Activated naive CD4-positive, alpha-beta T cell treated with anti-CD3 and anti-CD28 coated beads for 36 hours (primary cell): Measurements from ENCODE around the gene LYPD6. TPM values are rescaled to one million over a fixed set of nuclear protein-coding genes. Genes with fewer than 3 reads are reported as not detected.
"Not testable (repeated sequence)": the region's sequence is repeated elsewhere in the genome, so short reads cannot be mapped to it uniquely, and the experiment has no call there.

Source experiments
- CTCF ChIA-PET: fragments of 350-600 bp; sonication (Branson Sonifier 250); formaldehyde crosslinking; loops from one replicate; lab custom pipeline; 2021; ENCODE audit warnings: antibody characterized with exemption; lab: Charles Lee
- DNase-seq: peaks from one replicate; pipeline ENCODE4 v3.0.0-alpha.2; 2020
- H3K27ac Mint-ChIP-seq: one replicate; pipeline ENCODE4 v1.8.0; 2021; ENCODE audit warnings: mild to moderate bottlenecking, mixed read lengths
- H3K27me3 Mint-ChIP-seq: one replicate; pipeline ENCODE4 v1.8.0; 2021; ENCODE audit warnings: low read depth, mixed read lengths
- H3K36me3 Mint-ChIP-seq: one replicate; pipeline ENCODE4 v1.8.0; 2021; ENCODE audit warnings: low read depth, mixed read lengths
- H3K4me1 Mint-ChIP-seq: one replicate; pipeline ENCODE4 v1.8.0; 2021; ENCODE audit warnings: low read depth, mixed read lengths
- H3K4me3 Mint-ChIP-seq: one replicate; pipeline ENCODE4 v1.8.0; 2021; ENCODE audit warnings: mild to moderate bottlenecking, moderate library complexity, mixed read lengths
- H3K9me3 Mint-ChIP-seq: one replicate; pipeline ENCODE4 v1.8.0; 2021; ENCODE audit warnings: mixed read lengths
- intact Hi-C: fragments of 100-400 bp; cut with micrococcal nuclease; formaldehyde crosslinking; loops from one replicate; pipeline ENCODE4 v1.15.1; 2023
- total RNA-seq, 2 experiments: library from RNA; stranded (reverse); gene quantifications; one replicate each; pipeline ENCODE4 v1.2.3, GENCODE V29; 2021

The LYPD6 gene
- total RNA-seq, 2 experiments from 2014 or later = not detected

- CTCF ChIA-PET = no interaction called here
- no peak overlapping the region for H3K27ac Mint-ChIP-seq
- no peak for DNase-seq
- no peaks in the 10 kb centered on the region for H3K9me3 Mint-ChIP-seq
- no peak overlapping the region for H3K4me3 Mint-ChIP-seq
- H3K4me1 Mint-ChIP-seq = no peaks in the 10 kb centered on the region
- peaks cover 8% of the 10 kb centered on the region for H3K27me3 Mint-ChIP-seq
- no peaks in the 10 kb centered on the region for H3K36me3 Mint-ChIP-seq
- intact Hi-C loops = no loop called here
These were observed 142.0 kb downstream of the LYPD6 start for GRCh38 chr2:149472413-149472812.

GRCh38 chr2:149473068-149473467, 142.7 kb downstream of the LYPD6 start:
- Mint-ChIP-seq H3K4me3 (no peak overlapping the region), H3K36me3 (no peaks in the 10 kb centered on the region), H3K27me3 (peaks cover 8% of the 10 kb centered on the region), H3K9me3 (no peaks in the 10 kb centered on the region), H3K4me1 (no peaks in the 10 kb centered on the region), H3K27ac (no peak overlapping the region)
- CTCF ChIA-PET = no interaction called here
- intact Hi-C loops = no loop called here
- DNase-seq = no peak

- H3K9me3 Mint-ChIP-seq = no peaks in the 10 kb centered on the region
- CTCF ChIA-PET = no interaction called here
- H3K4me1 Mint-ChIP-seq = no peaks in the 10 kb centered on the region
- peaks cover 8% of the 10 kb centered on the region for H3K27me3 Mint-ChIP-seq
- intact Hi-C loops = no loop called here
- H3K4me3 Mint-ChIP-seq = no peak overlapping the region
- DNase-seq = no peak
- no peaks in the 10 kb centered on the region for H3K36me3 Mint-ChIP-seq
- no peak overlapping the region for H3K27ac Mint-ChIP-seq
These were observed 143.1 kb downstream of the LYPD6 start for GRCh38 chr2:149473521-149473920.

DNA sequence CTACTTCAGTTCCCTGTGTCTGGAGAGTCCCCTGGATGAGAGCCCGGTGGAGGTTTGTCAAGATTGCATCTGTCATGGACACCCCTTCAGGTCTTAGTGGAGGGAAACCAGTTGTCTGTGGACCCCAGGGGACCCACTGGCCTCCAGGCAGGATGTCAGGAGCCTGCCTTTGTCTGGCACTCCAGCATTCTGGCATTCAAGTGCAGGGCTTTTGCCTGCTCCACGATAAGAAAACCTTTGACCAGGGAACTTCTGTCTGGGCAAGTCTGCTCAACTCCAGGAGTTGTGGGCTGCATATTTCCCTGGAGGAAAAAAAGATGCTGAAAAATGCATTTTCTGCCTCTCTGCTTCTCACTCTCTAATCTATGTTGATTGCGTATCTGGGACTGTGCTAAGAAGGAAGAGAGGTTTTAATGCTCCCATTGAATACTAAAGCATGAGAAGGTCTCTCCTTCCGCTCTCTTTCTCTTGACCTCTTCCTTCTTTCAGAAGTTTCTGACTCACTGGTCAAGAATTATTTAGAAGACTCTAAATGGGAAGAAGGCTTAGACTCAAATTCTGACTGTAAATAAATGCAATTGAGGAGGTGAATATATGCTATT, 152.7 kb downstream of the LYPD6 start:
- no peak overlapping the region for H3K27ac Mint-ChIP-seq
- CTCF ChIA-PET = no interaction called here
- intact Hi-C loops = no loop called here

DNA sequence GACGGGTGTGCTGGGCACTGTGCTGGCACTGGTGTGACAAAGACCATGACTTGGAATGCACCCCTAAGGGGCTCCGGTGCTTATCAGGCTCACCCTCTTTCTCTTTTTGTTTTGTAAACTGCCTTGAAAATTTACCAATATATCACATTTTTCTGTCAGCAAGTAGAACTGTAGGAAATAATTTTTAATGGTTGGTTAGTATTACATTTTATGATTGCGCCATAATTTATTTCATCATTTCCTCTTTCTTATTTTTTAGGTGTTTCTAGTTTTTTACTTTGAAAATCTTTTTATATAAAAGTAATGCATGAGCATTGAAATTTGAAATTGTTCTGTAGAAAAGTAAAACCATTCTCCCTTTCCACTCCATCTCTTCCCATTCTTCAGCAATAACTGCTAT, 156.3 kb downstream of the LYPD6 start:
- no peak overlapping the region for H3K27ac Mint-ChIP-seq
- DNase-seq = no peak
- peaks cover 13% of the 10 kb centered on the region for H3K27me3 Mint-ChIP-seq
- no peaks in the 10 kb centered on the region for H3K4me1 Mint-ChIP-seq
- H3K36me3 Mint-ChIP-seq = no peaks in the 10 kb centered on the region
- intact Hi-C loops = no loop called here
- H3K4me3 Mint-ChIP-seq = no peak overlapping the region
- no peaks in the 10 kb centered on the region for H3K9me3 Mint-ChIP-seq
- CTCF ChIA-PET = no interaction called here

More for the DNA sequence above, 152.7 kb downstream of the LYPD6 start:
- no peak for DNase-seq
- Mint-ChIP-seq H3K27me3 (peaks cover 18% of the 10 kb centered on the region), H3K4me1 (no peaks in the 10 kb centered on the region), H3K9me3 (no peaks in the 10 kb centered on the region), H3K4me3 (no peak overlapping the region), H3K36me3 (no peaks in the 10 kb centered on the region)

GRCh38 chr2:149487189-149487588, 156.8 kb downstream of the LYPD6 start:
- no peak overlapping the region for H3K27ac Mint-ChIP-seq
- peaks cover 13% of the 10 kb centered on the region for H3K27me3 Mint-ChIP-seq
- H3K4me1 Mint-ChIP-seq = no peaks in the 10 kb centered on the region
- intact Hi-C loops = no loop called here
- no peaks in the 10 kb centered on the region for H3K36me3 Mint-ChIP-seq
- H3K4me3 Mint-ChIP-seq = no peak overlapping the region
- CTCF ChIA-PET = no interaction called here
- H3K9me3 Mint-ChIP-seq = no peaks in the 10 kb centered on the region
- no peak for DNase-seq

GRCh38 chr2:149488706-149489440, 158.5 kb downstream of the LYPD6 start:
- Mint-ChIP-seq H3K36me3 (no peaks in the 10 kb centered on the region), H3K27me3 (peaks cover 15% of the 10 kb centered on the region), H3K27ac (no peak overlapping the region), H3K9me3 (no peaks in the 10 kb centered on the region), H3K4me1 (no peaks in the 10 kb centered on the region), H3K4me3 (no peak overlapping the region)
- DNase-seq = no peak
- intact Hi-C loops = no loop called here
- CTCF ChIA-PET = no interaction called here

GRCh38 chr2:149489452-149489851, 159.1 kb downstream of the LYPD6 start:
- peaks cover 14% of the 10 kb centered on the region for H3K27me3 Mint-ChIP-seq
- no peak overlapping the region for H3K4me3 Mint-ChIP-seq
- no peaks in the 10 kb centered on the region for H3K4me1 Mint-ChIP-seq
- intact Hi-C loops = no loop called here
- CTCF ChIA-PET = no interaction called here
- H3K36me3 Mint-ChIP-seq = no peaks in the 10 kb centered on the region
- H3K9me3 Mint-ChIP-seq = no peaks in the 10 kb centered on the region
- no peak overlapping the region for H3K27ac Mint-ChIP-seq
- DNase-seq = no peak

GRCh38 chr2:149490296-149490695, 159.9 kb downstream of the LYPD6 start:
- Mint-ChIP-seq H3K27me3 (peaks cover 12% of the 10 kb centered on the region), H3K36me3 (no peaks in the 10 kb centered on the region), H3K4me3 (no peak overlapping the region), H3K9me3 (no peaks in the 10 kb centered on the region), H3K27ac (no peak overlapping the region), H3K4me1 (no peaks in the 10 kb centered on the region)
- DNase-seq = no peak
- CTCF ChIA-PET = no interaction called here
- intact Hi-C loops = no loop called here

- CTCF ChIA-PET = no interaction called here
- Mint-ChIP-seq H3K4me3 (no peak overlapping the region), H3K27me3 (peaks cover 16% of the 10 kb centered on the region), H3K27ac (no peak overlapping the region), H3K36me3 (no peaks in the 10 kb centered on the region), H3K9me3 (peaks cover 4% of the 10 kb centered on the region), H3K4me1 (no peaks in the 10 kb centered on the region)
- DNase-seq = no peak
- intact Hi-C loops = no loop called here
These were observed 162.5 kb downstream of the LYPD6 start for GRCh38 chr2:149492923-149493322.

GRCh38 chr2:149499204-149499603, 168.8 kb downstream of the LYPD6 start:
- H3K27ac Mint-ChIP-seq, H3K36me3 Mint-ChIP-seq, H3K9me3 Mint-ChIP-seq, H3K4me1 Mint-ChIP-seq, CTCF ChIA-PET, DNase-seq, H3K4me3 Mint-ChIP-seq, intact Hi-C loops: not testable (repeated sequence)
- H3K27me3 Mint-ChIP-seq = peaks cover 19% of the 10 kb centered on the region

DNA sequence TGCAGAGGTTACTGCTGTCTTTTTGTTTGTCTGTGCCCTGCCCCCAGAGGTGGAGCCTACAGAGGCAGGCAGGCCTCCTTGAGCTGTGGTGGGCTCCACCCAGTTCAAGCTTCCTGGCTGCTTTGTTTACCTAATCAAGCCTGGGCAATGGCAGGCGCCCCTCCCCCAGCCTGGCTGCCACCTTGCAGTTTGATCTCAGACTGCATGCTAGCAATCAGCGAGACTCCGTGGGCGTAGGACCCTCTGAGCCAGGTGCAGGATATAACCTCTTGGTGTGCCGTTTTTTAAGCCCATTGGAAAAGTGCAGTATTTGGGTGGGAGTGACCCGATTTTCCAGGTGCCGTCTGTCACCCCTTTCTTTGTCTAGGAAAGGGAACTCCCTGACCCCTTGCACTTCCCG, 176.4 kb downstream of the LYPD6 start:
- DNase-seq, CTCF ChIA-PET, H3K27ac Mint-ChIP-seq, H3K4me3 Mint-ChIP-seq, intact Hi-C loops, H3K4me1 Mint-ChIP-seq, H3K36me3 Mint-ChIP-seq, H3K9me3 Mint-ChIP-seq: not testable (repeated sequence)
- peaks cover 17% of the 10 kb centered on the region for H3K27me3 Mint-ChIP-seq

DNA sequence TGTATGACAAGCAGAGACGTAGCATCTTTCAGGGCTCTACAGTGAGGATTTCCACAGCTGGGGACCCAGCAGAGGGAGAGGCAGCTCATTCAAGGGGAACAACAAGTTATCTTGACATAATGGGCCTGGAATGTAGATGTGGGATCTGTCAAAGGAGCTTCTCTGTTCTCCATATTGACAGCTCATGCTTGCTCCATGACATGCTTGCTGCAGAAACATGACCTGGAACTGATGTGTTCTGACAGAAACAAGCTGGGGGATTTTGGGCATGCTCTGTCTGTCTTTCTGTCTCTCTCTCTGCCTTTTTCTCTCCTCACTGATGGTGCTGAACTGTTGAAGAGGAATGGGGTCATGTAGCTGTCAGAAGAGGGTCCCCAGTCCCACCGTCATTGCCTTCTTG, 177.6 kb downstream of the LYPD6 start:
- intact Hi-C loops = no loop called here

More for the DNA sequence above, 177.6 kb downstream of the LYPD6 start:
- no peak overlapping the region for H3K4me3 Mint-ChIP-seq
- H3K9me3 Mint-ChIP-seq = peaks cover 2% of the 10 kb centered on the region
- no peaks in the 10 kb centered on the region for H3K36me3 Mint-ChIP-seq
- peaks cover 14% of the 10 kb centered on the region for H3K27me3 Mint-ChIP-seq
- DNase-seq = no peak
- CTCF ChIA-PET = no interaction called here
- H3K4me1 Mint-ChIP-seq = no peaks in the 10 kb centered on the region
- H3K27ac Mint-ChIP-seq = no peak overlapping the region
